ENCODE data around the gene CDK1.

CDK1 gene

GRCh38 chr10:60742512-60742911 is 35.8 kb upstream of the CDK1 start:
- no peaks in the 10 kb centered on the region for H3K36me3 ChIP-seq (ENCODE audit: control insufficient read depth, insufficient read depth, low read length, severe bottlenecking)
- DNase-seq (ENCODE audit: low read depth): no peak
- peaks cover 2% of the 10 kb centered on the region for H3K9me3 ChIP-seq (ENCODE audit: control insufficient read depth, low read length)
- peaks cover 27% of the 10 kb centered on the region for H3K27me3 ChIP-seq (replicated peaks; ENCODE audit: control insufficient read depth, insufficient read depth, low read length)
- no peak overlapping the region for H3K9ac ChIP-seq (ENCODE audit: low read length)
- H3K4me3 ChIP-seq (ENCODE audit: low read length): no peak overlapping the region
- H3K4me1 ChIP-seq (ENCODE audit: control insufficient read depth, insufficient read depth, low read length): no peaks in the 10 kb centered on the region

GRCh38 chr10:60747817-60748469 is 30.3 kb upstream of the CDK1 start:
- peaks cover 27% of the 10 kb centered on the region for H3K27me3 ChIP-seq (replicated peaks; ENCODE audit: control insufficient read depth, insufficient read depth, low read length)
- no peaks in the 10 kb centered on the region for H3K36me3 ChIP-seq (ENCODE audit: control insufficient read depth, insufficient read depth, low read length, severe bottlenecking)
- H3K4me1 ChIP-seq (ENCODE audit: control insufficient read depth, insufficient read depth, low read length): no peaks in the 10 kb centered on the region
- H3K4me3 ChIP-seq (ENCODE audit: low read length): no peak overlapping the region
- no peak for DNase-seq (ENCODE audit: low read depth)
- no peak overlapping the region for H3K9ac ChIP-seq (ENCODE audit: low read length)
- peaks cover 2% of the 10 kb centered on the region for H3K9me3 ChIP-seq (ENCODE audit: control insufficient read depth, low read length)

GRCh38 chr10:60753152-60753551 is 25.1 kb upstream of the CDK1 start:
- H3K27me3 ChIP-seq (replicated peaks; ENCODE audit: control insufficient read depth, insufficient read depth, low read length): peaks cover 18% of the 10 kb centered on the region
- no peaks in the 10 kb centered on the region for H3K9me3 ChIP-seq (ENCODE audit: control insufficient read depth, low read length)
- no peaks in the 10 kb centered on the region for H3K36me3 ChIP-seq (ENCODE audit: control insufficient read depth, insufficient read depth, low read length, severe bottlenecking)
- H3K9ac ChIP-seq (ENCODE audit: low read length): no peak overlapping the region
- no peaks in the 10 kb centered on the region for H3K4me1 ChIP-seq (ENCODE audit: control insufficient read depth, insufficient read depth, low read length)
- H3K4me3 ChIP-seq (ENCODE audit: low read length): no peak overlapping the region
- no peak for DNase-seq (ENCODE audit: low read depth)

- no peak overlapping the region for H3K9ac ChIP-seq (ENCODE audit: low read length)
- no peaks in the 10 kb centered on the region for H3K9me3 ChIP-seq (ENCODE audit: control insufficient read depth, low read length)
- no peak overlapping the region for H3K4me3 ChIP-seq (ENCODE audit: low read length)
- DNase-seq (ENCODE audit: low read depth): no peak
- H3K27me3 ChIP-seq (replicated peaks; ENCODE audit: control insufficient read depth, insufficient read depth, low read length): peaks cover 15% of the 10 kb centered on the region
- no peaks in the 10 kb centered on the region for H3K36me3 ChIP-seq (ENCODE audit: control insufficient read depth, insufficient read depth, low read length, severe bottlenecking)
- no peaks in the 10 kb centered on the region for H3K4me1 ChIP-seq (ENCODE audit: control insufficient read depth, insufficient read depth, low read length)
These were observed 24.5 kb upstream of the CDK1 start for GRCh38 chr10:60753817-60754216.

DNA sequence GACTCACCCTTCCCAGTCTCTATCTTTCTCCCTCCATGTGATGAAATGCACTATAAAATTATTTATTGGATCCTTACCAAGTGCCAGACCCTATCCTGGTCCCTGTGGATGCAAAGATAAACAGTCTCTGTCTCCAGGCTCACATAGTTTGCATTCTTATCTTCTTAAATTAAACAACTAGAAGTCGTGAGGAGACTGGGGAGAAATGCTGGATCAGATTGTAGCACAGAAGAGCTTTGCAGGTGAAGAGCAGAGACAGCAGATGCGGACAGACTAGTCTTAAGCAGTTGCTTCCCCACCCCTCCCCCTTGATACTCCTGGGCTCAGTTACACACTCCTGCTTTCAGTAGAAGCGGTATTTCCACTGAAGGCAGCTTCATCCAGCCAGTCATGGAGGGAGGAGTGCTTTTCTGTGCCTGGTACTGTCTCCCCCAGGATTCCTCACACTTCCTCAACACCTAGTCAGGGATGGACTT is 20.8 kb upstream of the CDK1 start:
- H3K36me3 ChIP-seq (ENCODE audit: control insufficient read depth, insufficient read depth, low read length, severe bottlenecking): no peaks in the 10 kb centered on the region
- H3K9ac ChIP-seq (ENCODE audit: low read length): no peak overlapping the region
- DNase-seq (ENCODE audit: low read depth): no peak
- no peak overlapping the region for H3K4me3 ChIP-seq (ENCODE audit: low read length)
- no peaks in the 10 kb centered on the region for H3K4me1 ChIP-seq (ENCODE audit: control insufficient read depth, insufficient read depth, low read length)
- H3K27me3 ChIP-seq (replicated peaks; ENCODE audit: control insufficient read depth, insufficient read depth, low read length): peaks cover 19% of the 10 kb centered on the region
- no peaks in the 10 kb centered on the region for H3K9me3 ChIP-seq (ENCODE audit: control insufficient read depth, low read length)

GRCh38 chr10:60759181-60759580 is 19.1 kb upstream of the CDK1 start:
- H3K36me3 ChIP-seq (ENCODE audit: control insufficient read depth, insufficient read depth, low read length, severe bottlenecking): no peaks in the 10 kb centered on the region
- no peaks in the 10 kb centered on the region for H3K4me1 ChIP-seq (ENCODE audit: control insufficient read depth, insufficient read depth, low read length)
- peaks cover 19% of the 10 kb centered on the region for H3K27me3 ChIP-seq (replicated peaks; ENCODE audit: control insufficient read depth, insufficient read depth, low read length)
- H3K9me3 ChIP-seq (ENCODE audit: control insufficient read depth, low read length): no peaks in the 10 kb centered on the region
- no peak overlapping the region for H3K9ac ChIP-seq (ENCODE audit: low read length)
- no peak overlapping the region for H3K4me3 ChIP-seq (ENCODE audit: low read length)
- DNase-seq (ENCODE audit: low read depth): no peak

DNA sequence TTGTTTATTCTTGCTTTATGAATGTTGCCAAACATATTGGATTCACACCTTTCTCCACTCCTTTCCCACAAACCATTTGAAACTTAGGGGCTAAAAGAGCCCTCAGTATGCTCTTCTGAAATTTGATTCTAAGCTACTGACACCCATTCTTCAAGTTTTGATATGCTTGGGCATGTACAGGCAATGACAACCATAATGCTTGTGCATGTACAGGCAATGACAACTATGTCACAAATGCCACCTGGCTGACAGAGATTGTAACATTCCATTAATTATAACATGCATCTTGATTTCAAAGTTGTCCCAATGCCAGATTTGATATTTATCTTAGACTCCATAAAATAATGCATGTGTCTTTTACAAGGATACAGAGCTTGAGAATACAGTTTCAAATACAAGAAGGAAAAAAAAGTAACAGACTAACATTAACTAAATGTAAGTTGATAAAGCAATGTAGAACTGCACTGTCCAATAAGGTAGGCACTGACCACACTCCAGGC is 17.5 kb upstream of the CDK1 start:
- Histone ChIP-seq H3K9ac (ENCODE audit: low read length) (no peak overlapping the region), H3K4me1 (ENCODE audit: control insufficient read depth, insufficient read depth, low read length) (no peaks in the 10 kb centered on the region), H3K4me3 (ENCODE audit: low read length) (no peak overlapping the region), H3K27me3 (replicated peaks; ENCODE audit: control insufficient read depth, insufficient read depth, low read length) (peaks cover 13% of the 10 kb centered on the region), H3K36me3 (ENCODE audit: control insufficient read depth, insufficient read depth, low read length, severe bottlenecking) (no peaks in the 10 kb centered on the region), H3K9me3 (ENCODE audit: control insufficient read depth, low read length) (no peaks in the 10 kb centered on the region)
- DNase-seq (ENCODE audit: low read depth): no peak

DNA sequence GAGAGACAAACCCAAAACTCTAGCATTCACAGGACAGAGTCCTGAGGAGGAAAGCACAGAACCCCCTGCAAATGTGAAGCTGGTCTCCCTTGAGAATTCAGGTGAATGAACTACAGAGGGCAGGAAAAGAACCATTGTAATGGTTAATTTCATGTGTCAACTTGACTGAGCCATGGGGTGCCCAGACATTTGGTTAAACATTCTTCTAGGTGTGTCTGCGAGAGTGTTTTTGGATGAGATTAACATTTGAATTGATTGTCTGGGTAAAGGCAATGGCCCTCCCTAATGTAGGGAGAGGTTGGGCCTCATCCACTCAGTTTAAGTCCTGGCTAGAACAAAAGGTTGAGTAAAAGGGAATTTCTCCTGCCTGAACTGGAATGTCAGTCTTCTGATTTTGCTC is 15.7 kb upstream of the CDK1 start:
- Histone ChIP-seq H3K9ac (ENCODE audit: low read length) (no peak overlapping the region), H3K9me3 (ENCODE audit: control insufficient read depth, low read length) (no peaks in the 10 kb centered on the region), H3K27me3 (replicated peaks; ENCODE audit: control insufficient read depth, insufficient read depth, low read length) (peaks cover 6% of the 10 kb centered on the region), H3K4me3 (ENCODE audit: low read length) (no peak overlapping the region), H3K4me1 (ENCODE audit: control insufficient read depth, insufficient read depth, low read length) (no peaks in the 10 kb centered on the region), H3K36me3 (ENCODE audit: control insufficient read depth, insufficient read depth, low read length, severe bottlenecking) (no peaks in the 10 kb centered on the region)
- no peak for DNase-seq (ENCODE audit: low read depth)

DNA sequence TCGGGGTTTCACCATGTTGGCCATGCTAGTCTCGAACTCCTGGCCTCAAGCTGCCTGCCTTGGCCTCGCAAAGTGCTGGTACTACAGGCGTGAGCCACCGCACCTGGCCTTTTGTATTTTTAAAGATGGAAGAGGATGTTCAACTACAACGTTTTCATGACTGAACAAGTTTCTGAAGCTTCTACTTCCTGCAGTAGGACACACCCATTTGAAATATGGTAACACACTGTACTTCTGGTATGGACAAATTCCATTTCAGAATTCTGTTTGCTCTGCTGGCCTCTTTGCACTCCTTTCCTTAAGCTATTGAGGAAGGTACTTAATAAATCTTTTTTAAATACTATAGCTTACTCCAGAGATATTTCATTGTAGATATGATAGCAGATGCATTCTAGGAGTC is 10.9 kb upstream of the CDK1 start:
- H3K4me1 ChIP-seq (ENCODE audit: control insufficient read depth, insufficient read depth, low read length): no peaks in the 10 kb centered on the region
- H3K9me3 ChIP-seq (ENCODE audit: control insufficient read depth, low read length): no peaks in the 10 kb centered on the region
- no peaks in the 10 kb centered on the region for H3K36me3 ChIP-seq (ENCODE audit: control insufficient read depth, insufficient read depth, low read length, severe bottlenecking)
- no peak overlapping the region for H3K9ac ChIP-seq (ENCODE audit: low read length)
- no peak overlapping the region for H3K4me3 ChIP-seq (ENCODE audit: low read length)
- no peak for DNase-seq (ENCODE audit: low read depth)
- H3K27me3 ChIP-seq (replicated peaks; ENCODE audit: control insufficient read depth, insufficient read depth, low read length): no peaks in the 10 kb centered on the region

DNA sequence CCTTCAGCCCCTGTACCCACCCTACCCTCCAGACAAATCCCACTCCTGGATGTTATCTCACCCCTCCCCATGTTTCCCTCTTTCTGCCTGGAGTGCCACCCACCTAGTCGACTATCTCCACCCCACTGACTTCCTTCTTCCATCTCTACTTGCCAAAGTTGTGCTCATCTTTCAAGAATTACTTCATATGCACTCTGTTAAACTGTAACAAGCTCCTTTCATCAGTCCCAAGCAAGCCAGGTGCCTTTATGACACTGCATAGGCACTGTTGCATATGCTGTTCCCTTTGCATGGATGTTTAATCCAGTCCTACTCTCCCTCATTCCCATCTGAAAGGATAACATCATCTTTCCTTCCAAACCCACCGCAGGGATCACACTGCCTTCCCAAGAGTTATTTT is 8.9 kb upstream of the CDK1 start:
- Histone ChIP-seq H3K4me1 (ENCODE audit: control insufficient read depth, insufficient read depth, low read length) (no peaks in the 10 kb centered on the region), H3K9ac (ENCODE audit: low read length) (no peak overlapping the region), H3K27me3 (replicated peaks; ENCODE audit: control insufficient read depth, insufficient read depth, low read length) (no peaks in the 10 kb centered on the region), H3K36me3 (ENCODE audit: control insufficient read depth, insufficient read depth, low read length, severe bottlenecking) (no peaks in the 10 kb centered on the region), H3K4me3 (ENCODE audit: low read length) (no peak overlapping the region), H3K9me3 (ENCODE audit: control insufficient read depth, low read length) (no peaks in the 10 kb centered on the region)
- no peak for DNase-seq (ENCODE audit: low read depth)

GRCh38 chr10:60777696-60778213 is 523 bp upstream of the CDK1 start:
- DNase-seq (ENCODE audit: low read depth): no peak
- Histone ChIP-seq H3K27me3 (replicated peaks; ENCODE audit: control insufficient read depth, insufficient read depth, low read length) (no peaks in the 10 kb centered on the region), H3K4me3 (ENCODE audit: low read length) (peak overlapping the region; percentile 91), H3K4me1 (ENCODE audit: control insufficient read depth, insufficient read depth, low read length) (peaks cover 11% of the 10 kb centered on the region), H3K36me3 (ENCODE audit: control insufficient read depth, insufficient read depth, low read length, severe bottlenecking) (no peaks in the 10 kb centered on the region), H3K9me3 (ENCODE audit: control insufficient read depth, low read length) (no peaks in the 10 kb centered on the region), H3K9ac (ENCODE audit: low read length) (peak overlapping the region; percentile 90)

All from adipocyte (in vitro differentiated cells).